Ovary (tissue), 3 donors: ENCODE measurements around the gene AKR1B1.
A peak's percentile ranks its signal among the peaks of the same experiment; 100 is the strongest.

ENCODE experiments used
- POLR2A ChIP-seq: fragments of 450-650 bp; IDR thresholded peaks from one replicate; pipeline ENCODE4 v1.6.1; 2017; ENCODE audit warnings: antibody characterized with exemption, mild to moderate bottlenecking, moderate library complexity
- TF ChIP-seq, protein P1 (sequence below), 3 donors: fragments of 450-650 bp in 2 of 3; fragments of 200-600 bp in 1 of 3; IDR thresholded peaks; one replicate each; pipeline versions ENCODE4 v1.5.1 to v1.8.0; 2016 to 2022; ENCODE audit warnings: antibody characterized with exemption in 3 of 3, mild to moderate bottlenecking in 1 of 3
- donor health status: DM: no; HTN: no; CAD: no.

DNA sequence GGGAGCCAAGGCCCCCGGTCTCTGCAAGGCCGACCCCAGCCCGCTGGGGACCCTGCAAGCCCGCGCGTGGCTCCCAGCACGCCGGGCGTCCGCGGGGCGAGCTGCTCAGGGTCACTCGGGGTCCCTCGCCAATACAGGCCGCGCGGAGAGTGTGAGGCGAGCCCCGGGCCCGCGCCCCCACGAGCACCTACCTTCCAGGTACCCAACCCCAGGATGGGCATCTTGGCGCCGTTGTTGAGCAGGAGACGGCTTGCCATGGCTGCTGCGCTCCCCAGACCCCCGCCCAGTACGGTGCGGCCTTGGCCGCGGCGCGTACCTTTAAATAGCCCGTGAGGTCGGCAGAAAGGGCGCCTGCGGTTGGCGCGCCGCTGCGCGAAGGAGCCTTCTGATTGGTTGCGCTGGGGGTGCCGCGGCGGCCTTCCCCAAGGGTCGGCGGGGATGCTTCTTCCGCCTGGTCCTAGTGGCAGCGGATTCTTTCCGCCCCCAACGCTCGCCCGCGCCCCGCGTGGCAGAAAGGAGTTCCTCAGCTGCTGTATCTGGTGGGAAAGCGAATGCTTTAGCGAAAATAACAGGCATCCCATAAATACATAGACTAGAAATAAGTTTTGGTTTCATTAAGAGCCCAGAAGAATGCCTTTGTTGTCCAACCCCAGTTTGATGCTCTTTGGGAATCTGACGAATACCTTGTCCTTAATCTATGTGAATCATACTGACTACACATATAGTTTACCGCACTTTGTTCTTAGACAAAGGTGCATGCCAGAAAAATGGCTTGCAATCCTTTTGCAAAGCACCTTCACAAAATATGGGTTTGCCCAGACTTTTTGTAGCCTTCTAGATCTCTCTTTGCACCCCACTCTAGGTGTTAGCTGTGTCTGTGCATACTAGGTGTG, at the start of gene AKR1B1:
- TF ChIP-seq POLR2A: peak; percentile 62
- TF ChIP-seq, protein P1, sequence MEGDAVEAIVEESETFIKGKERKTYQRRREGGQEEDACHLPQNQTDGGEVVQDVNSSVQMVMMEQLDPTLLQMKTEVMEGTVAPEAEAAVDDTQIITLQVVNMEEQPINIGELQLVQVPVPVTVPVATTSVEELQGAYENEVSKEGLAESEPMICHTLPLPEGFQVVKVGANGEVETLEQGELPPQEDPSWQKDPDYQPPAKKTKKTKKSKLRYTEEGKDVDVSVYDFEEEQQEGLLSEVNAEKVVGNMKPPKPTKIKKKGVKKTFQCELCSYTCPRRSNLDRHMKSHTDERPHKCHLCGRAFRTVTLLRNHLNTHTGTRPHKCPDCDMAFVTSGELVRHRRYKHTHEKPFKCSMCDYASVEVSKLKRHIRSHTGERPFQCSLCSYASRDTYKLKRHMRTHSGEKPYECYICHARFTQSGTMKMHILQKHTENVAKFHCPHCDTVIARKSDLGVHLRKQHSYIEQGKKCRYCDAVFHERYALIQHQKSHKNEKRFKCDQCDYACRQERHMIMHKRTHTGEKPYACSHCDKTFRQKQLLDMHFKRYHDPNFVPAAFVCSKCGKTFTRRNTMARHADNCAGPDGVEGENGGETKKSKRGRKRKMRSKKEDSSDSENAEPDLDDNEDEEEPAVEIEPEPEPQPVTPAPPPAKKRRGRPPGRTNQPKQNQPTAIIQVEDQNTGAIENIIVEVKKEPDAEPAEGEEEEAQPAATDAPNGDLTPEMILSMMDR (IDR thresholded peaks at IDR 0.05): peak; percentile 52 to 65 (median 61)
